Liver (tissue), 3 donors: ENCODE results near the gene MRPL51.

Source experiments
- EGR1 ChIP-seq, 2 donors: IDR thresholded peaks; 2 replicates each; pipeline ENCODE4 v1.6.1; 2016 to 2018; ENCODE audit warnings: antibody characterized with exemption in 2 of 2, low read depth in 2 of 2
- HNF4A ChIP-seq, 2 donors: conservative IDR thresholded peaks; 2 replicates each; pipeline ENCODE4 v1.6.1; 2016; ENCODE audit warnings: antibody characterized with exemption in 2 of 2, mild to moderate bottlenecking in 2 of 2
- JUND ChIP-seq, 2 donors: IDR thresholded peaks; 2 replicates each; pipeline ENCODE4 v1.6.1; 2016; ENCODE audit warnings: antibody characterized with exemption in 2 of 2
- NR2F2 ChIP-seq: IDR thresholded peaks from 2 replicates; pipeline ENCODE4 v1.6.1; 2016; ENCODE audit warnings: antibody characterized with exemption
- RAD21 ChIP-seq, 2 donors: IDR thresholded peaks; 2 replicates each; pipeline ENCODE4 v1.6.1; 2016; ENCODE audit warnings: antibody characterized with exemption in 2 of 2, mild to moderate bottlenecking in 2 of 2
- SP1 ChIP-seq: IDR thresholded peaks from 2 replicates; pipeline ENCODE4 v1.6.1; 2018; ENCODE audit warnings: antibody characterized with exemption, mild to moderate bottlenecking
- TAF1 ChIP-seq: conservative IDR thresholded peaks from 2 replicates; pipeline ENCODE4 v1.6.1; 2016; ENCODE audit warnings: antibody characterized with exemption, mild to moderate bottlenecking
- TF ChIP-seq, protein P1 (sequence below): fragments of 150-350 bp; IDR thresholded peaks from 2 replicates; pipeline ENCODE4 v1.5.1; 2017; ENCODE audit warnings: improper control_type of control experiment, low read depth, low read length; ENCODE audit not compliant: missing input control
- TF ChIP-seq, protein P2 (sequence below): IDR thresholded peaks from 2 replicates; pipeline ENCODE4 v1.6.1; 2016; ENCODE audit warnings: antibody characterized with exemption, mild to moderate bottlenecking
- TF ChIP-seq, protein P3 (sequence below): IDR thresholded peaks from 2 replicates; pipeline ENCODE4 v1.6.1; 2016; ENCODE audit warnings: antibody characterized with exemption
- TF ChIP-seq, protein P4 (sequence below): IDR thresholded peaks from 2 replicates; pipeline ENCODE4 v1.6.1; 2016; ENCODE audit warnings: antibody characterized with exemption
- TF ChIP-seq, protein P5 (sequence below): IDR thresholded peaks from 2 replicates; pipeline ENCODE4 v1.6.1; 2016; ENCODE audit warnings: antibody characterized with exemption
- donor health status: healthy.
- donor health status: healthy.

DNA sequence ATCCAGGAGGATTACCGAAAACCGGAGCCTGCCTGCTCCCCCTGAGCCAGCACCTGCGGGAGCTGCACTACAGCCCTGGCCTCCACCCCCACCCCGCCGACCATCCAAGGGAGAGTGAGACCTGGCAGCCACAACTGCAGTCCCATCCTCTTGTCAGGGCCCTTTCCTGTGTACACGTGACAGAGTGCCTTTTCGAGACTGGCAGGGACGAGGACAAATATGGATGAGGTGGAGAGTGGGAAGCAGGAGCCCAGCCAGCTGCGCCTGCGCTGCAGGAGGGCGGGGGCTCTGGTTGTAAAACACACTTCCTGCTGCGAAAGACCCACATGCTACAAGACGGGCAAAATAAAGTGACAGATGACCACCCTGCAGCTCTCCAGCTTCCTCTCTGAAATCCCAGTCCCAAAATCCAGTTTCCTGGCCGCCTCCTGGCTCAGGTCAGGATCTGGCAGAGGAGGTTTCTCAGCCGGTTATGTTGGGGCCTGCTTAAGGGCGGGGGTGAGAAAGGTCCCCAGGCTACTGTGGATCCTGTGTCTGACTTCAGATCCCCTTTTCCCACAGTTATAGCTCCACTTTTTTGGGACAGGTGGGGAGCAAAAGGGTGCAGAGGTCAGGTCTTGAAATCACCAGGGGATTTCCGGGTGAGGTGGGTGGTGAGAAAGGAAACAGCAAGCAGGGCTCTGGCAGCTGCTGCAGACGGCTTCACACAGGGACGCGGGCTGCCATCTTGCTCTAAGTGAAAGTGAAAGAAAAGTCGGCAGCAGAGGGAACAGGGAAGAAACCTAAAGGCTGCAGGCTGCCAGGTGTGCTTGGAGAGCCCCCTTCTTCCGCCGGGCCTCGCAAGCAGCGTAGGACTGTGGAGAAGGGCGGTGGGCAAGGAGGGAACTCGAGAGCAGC is 41.5 kb downstream of the MRPL51 start, which contains the start of gene TAPBPL:
- TF ChIP-seq SP1: peak; percentile 57
- TF ChIP-seq, protein P1, sequence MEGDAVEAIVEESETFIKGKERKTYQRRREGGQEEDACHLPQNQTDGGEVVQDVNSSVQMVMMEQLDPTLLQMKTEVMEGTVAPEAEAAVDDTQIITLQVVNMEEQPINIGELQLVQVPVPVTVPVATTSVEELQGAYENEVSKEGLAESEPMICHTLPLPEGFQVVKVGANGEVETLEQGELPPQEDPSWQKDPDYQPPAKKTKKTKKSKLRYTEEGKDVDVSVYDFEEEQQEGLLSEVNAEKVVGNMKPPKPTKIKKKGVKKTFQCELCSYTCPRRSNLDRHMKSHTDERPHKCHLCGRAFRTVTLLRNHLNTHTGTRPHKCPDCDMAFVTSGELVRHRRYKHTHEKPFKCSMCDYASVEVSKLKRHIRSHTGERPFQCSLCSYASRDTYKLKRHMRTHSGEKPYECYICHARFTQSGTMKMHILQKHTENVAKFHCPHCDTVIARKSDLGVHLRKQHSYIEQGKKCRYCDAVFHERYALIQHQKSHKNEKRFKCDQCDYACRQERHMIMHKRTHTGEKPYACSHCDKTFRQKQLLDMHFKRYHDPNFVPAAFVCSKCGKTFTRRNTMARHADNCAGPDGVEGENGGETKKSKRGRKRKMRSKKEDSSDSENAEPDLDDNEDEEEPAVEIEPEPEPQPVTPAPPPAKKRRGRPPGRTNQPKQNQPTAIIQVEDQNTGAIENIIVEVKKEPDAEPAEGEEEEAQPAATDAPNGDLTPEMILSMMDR: no peak
- TF ChIP-seq, protein P2, sequence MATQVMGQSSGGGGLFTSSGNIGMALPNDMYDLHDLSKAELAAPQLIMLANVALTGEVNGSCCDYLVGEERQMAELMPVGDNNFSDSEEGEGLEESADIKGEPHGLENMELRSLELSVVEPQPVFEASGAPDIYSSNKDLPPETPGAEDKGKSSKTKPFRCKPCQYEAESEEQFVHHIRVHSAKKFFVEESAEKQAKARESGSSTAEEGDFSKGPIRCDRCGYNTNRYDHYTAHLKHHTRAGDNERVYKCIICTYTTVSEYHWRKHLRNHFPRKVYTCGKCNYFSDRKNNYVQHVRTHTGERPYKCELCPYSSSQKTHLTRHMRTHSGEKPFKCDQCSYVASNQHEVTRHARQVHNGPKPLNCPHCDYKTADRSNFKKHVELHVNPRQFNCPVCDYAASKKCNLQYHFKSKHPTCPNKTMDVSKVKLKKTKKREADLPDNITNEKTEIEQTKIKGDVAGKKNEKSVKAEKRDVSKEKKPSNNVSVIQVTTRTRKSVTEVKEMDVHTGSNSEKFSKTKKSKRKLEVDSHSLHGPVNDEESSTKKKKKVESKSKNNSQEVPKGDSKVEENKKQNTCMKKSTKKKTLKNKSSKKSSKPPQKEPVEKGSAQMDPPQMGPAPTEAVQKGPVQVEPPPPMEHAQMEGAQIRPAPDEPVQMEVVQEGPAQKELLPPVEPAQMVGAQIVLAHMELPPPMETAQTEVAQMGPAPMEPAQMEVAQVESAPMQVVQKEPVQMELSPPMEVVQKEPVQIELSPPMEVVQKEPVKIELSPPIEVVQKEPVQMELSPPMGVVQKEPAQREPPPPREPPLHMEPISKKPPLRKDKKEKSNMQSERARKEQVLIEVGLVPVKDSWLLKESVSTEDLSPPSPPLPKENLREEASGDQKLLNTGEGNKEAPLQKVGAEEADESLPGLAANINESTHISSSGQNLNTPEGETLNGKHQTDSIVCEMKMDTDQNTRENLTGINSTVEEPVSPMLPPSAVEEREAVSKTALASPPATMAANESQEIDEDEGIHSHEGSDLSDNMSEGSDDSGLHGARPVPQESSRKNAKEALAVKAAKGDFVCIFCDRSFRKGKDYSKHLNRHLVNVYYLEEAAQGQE: peak; percentile 83
- TF ChIP-seq HNF4A (conservative IDR thresholded peaks at IDR 0.05): peak; percentile 2 to 17
- peak; percentile 81 for TF ChIP-seq TAF1
- peak; percentile 3 to 27 for TF ChIP-seq RAD21 (IDR thresholded peaks at IDR 0.05)
- TF ChIP-seq, protein P3, sequence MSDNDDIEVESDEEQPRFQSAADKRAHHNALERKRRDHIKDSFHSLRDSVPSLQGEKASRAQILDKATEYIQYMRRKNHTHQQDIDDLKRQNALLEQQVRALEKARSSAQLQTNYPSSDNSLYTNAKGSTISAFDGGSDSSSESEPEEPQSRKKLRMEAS: peak; percentile 57
- no peak for TF ChIP-seq JUND (IDR thresholded peaks at IDR 0.05)
- peak; percentile 6 to 43 for TF ChIP-seq EGR1 (IDR thresholded peaks at IDR 0.05; ENCODE audit: low read depth in 2 of 2)
- TF ChIP-seq, protein P4, sequence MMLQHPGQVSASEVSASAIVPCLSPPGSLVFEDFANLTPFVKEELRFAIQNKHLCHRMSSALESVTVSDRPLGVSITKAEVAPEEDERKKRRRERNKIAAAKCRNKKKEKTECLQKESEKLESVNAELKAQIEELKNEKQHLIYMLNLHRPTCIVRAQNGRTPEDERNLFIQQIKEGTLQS: no peak
- TF ChIP-seq, protein P5, sequence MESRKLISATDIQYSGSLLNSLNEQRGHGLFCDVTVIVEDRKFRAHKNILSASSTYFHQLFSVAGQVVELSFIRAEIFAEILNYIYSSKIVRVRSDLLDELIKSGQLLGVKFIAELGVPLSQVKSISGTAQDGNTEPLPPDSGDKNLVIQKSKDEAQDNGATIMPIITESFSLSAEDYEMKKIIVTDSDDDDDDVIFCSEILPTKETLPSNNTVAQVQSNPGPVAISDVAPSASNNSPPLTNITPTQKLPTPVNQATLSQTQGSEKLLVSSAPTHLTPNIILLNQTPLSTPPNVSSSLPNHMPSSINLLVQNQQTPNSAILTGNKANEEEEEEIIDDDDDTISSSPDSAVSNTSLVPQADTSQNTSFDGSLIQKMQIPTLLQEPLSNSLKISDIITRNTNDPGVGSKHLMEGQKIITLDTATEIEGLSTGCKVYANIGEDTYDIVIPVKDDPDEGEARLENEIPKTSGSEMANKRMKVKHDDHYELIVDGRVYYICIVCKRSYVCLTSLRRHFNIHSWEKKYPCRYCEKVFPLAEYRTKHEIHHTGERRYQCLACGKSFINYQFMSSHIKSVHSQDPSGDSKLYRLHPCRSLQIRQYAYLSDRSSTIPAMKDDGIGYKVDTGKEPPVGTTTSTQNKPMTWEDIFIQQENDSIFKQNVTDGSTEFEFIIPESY: no peak
- peak; percentile 74 for TF ChIP-seq NR2F2
